Measurements from ENCODE around the gene OR2M2. TPM values are rescaled to one million over a fixed set of nuclear protein-coding genes. Genes with fewer than 3 reads are reported as not detected.

The OR2M2 gene
- total RNA-seq, 4 donors from 2014 or later = not detected

GRCh38 chr1:248165186-248165585, 9.4 kb upstream of the OR2M2 start:
- H3K4me3 ChIP-seq = no peak overlapping the region
- TF ChIP-seq POLR2A (IDR thresholded peaks at IDR 0.05) = no peak
- TF ChIP-seq POLR2AphosphoS5 (IDR thresholded peaks at IDR 0.05) = no peak
- no peak for TF ChIP-seq CTCF (IDR thresholded peaks at IDR 0.05)
- no peak for TF ChIP-seq EP300 (IDR thresholded peaks at IDR 0.05)
- H3K9me3 ChIP-seq = no peaks in the 10 kb centered on the region
- no peak for DNase-seq (ENCODE audit: low spot score in 2 of 2)
- H3K27me3 ChIP-seq = no peaks in the 10 kb centered on the region
- WGBS = 93% methylated on average over 12 of the region's 14 CpGs
- no peaks in the 10 kb centered on the region for H3K4me1 ChIP-seq
- H3K36me3 ChIP-seq = no peaks in the 10 kb centered on the region
- H3K27ac ChIP-seq = no peak overlapping the region

GRCh38 chr1:248183996-248184395, 9.4 kb downstream of the OR2M2 start:
- H3K4me1 ChIP-seq = no peaks in the 10 kb centered on the region
- H3K27me3 ChIP-seq = no peaks in the 10 kb centered on the region
- H3K4me3 ChIP-seq = no peak overlapping the region
- no peaks in the 10 kb centered on the region for H3K36me3 ChIP-seq
- H3K9me3 ChIP-seq = no peaks in the 10 kb centered on the region
- no peak overlapping the region for H3K27ac ChIP-seq
- no peak for DNase-seq (ENCODE audit: low spot score in 2 of 2)
- 74% methylated on average over 7 of the region's 7 CpGs for WGBS
- no peak for TF ChIP-seq POLR2A (IDR thresholded peaks at IDR 0.05)
- no peak for TF ChIP-seq POLR2AphosphoS5 (IDR thresholded peaks at IDR 0.05)
- TF ChIP-seq EP300 (IDR thresholded peaks at IDR 0.05) = no peak
- TF ChIP-seq CTCF (IDR thresholded peaks at IDR 0.05) = no peak

GRCh38 chr1:248187363-248187762, 12.7 kb downstream of the OR2M2 start:
- 80% methylated on average over 3 of the region's 3 CpGs for WGBS
- DNase-seq (ENCODE audit: low spot score in 2 of 2) = no peak
- no peak for TF ChIP-seq EP300 (IDR thresholded peaks at IDR 0.05)
- no peak for TF ChIP-seq POLR2A (IDR thresholded peaks at IDR 0.05)
- TF ChIP-seq CTCF (IDR thresholded peaks at IDR 0.05) = no peak
- TF ChIP-seq POLR2AphosphoS5 (IDR thresholded peaks at IDR 0.05) = no peak
- no peaks in the 10 kb centered on the region for H3K4me1 ChIP-seq
- H3K27me3 ChIP-seq = no peaks in the 10 kb centered on the region
- no peaks in the 10 kb centered on the region for H3K36me3 ChIP-seq
- H3K4me3 ChIP-seq = no peak overlapping the region
- H3K9me3 ChIP-seq = no peaks in the 10 kb centered on the region
- H3K27ac ChIP-seq = no peak overlapping the region

- H3K9me3 ChIP-seq = peaks cover 5% of the 10 kb centered on the region
- H3K4me3 ChIP-seq = no peak overlapping the region
- 70% methylated on average over 9 of the region's 11 CpGs for WGBS
- H3K27ac ChIP-seq = no peak overlapping the region
- TF ChIP-seq POLR2A (IDR thresholded peaks at IDR 0.05) = no peak
- TF ChIP-seq CTCF (IDR thresholded peaks at IDR 0.05) = no peak
- TF ChIP-seq POLR2AphosphoS5 (IDR thresholded peaks at IDR 0.05) = no peak
- no peak for TF ChIP-seq EP300 (IDR thresholded peaks at IDR 0.05)
- H3K36me3 ChIP-seq = no peaks in the 10 kb centered on the region
- H3K4me1 ChIP-seq = no peaks in the 10 kb centered on the region
- DNase-seq (ENCODE audit: low spot score in 2 of 2) = no peak
- no peaks in the 10 kb centered on the region for H3K27me3 ChIP-seq
These were observed 14.4 kb downstream of the OR2M2 start for GRCh38 chr1:248189026-248189425.

- H3K27me3 ChIP-seq = no peaks in the 10 kb centered on the region
- H3K4me3 ChIP-seq = no peak overlapping the region
- no peak overlapping the region for H3K27ac ChIP-seq
- TF ChIP-seq CTCF (IDR thresholded peaks at IDR 0.05) (no peak), EP300 (IDR thresholded peaks at IDR 0.05) (no peak), POLR2AphosphoS5 (IDR thresholded peaks at IDR 0.05) (no peak), POLR2A (IDR thresholded peaks at IDR 0.05) (no peak)
- no peaks in the 10 kb centered on the region for H3K4me1 ChIP-seq
- peaks cover 5% of the 10 kb centered on the region for H3K9me3 ChIP-seq
- DNase-seq (ENCODE audit: low spot score in 2 of 2) = no peak
- 44% methylated on average over 1 of the region's 1 CpG for WGBS
- no peaks in the 10 kb centered on the region for H3K36me3 ChIP-seq
These were observed 19.5 kb downstream of the OR2M2 start for GRCh38 chr1:248194117-248194516.
